Endodermal cell (in vitro differentiated cells): Measurements from ENCODE around the gene EMP1. TPM values are rescaled to one million over a fixed set of nuclear protein-coding genes. Genes with fewer than 3 reads are reported as not detected.

ENCODE experiments used
- DNase-seq: peaks from one replicate; pipeline ENCODE4 v3.0.0-alpha.2; 2017
- H3K27ac ChIP-seq: 2 replicates; pipeline ENCODE4 v1.5.1; 2013; ENCODE audit warnings: mild to moderate bottlenecking, low read depth, low read length, moderate library complexity
- H3K27me3 ChIP-seq: 2 replicates; pipeline ENCODE4 v1.6.1; 2013; ENCODE audit warnings: mild to moderate bottlenecking, low read length, moderate library complexity; ENCODE audit not compliant: insufficient read depth, control insufficient read depth, poor library complexity, severe bottlenecking
- H3K36me3 ChIP-seq: 2 replicates; pipeline ENCODE4 v1.7.0; 2013; ENCODE audit warnings: mild to moderate bottlenecking, low read length, moderate library complexity; ENCODE audit not compliant: control insufficient read depth, insufficient read depth
- H3K4me1 ChIP-seq: one replicate; pipeline ENCODE4 v1.7.0; 2013; ENCODE audit warnings: low read length; ENCODE audit not compliant: control insufficient read depth, insufficient read depth
- H3K4me3 ChIP-seq: 2 replicates; pipeline ENCODE4 v1.5.1; 2013; ENCODE audit warnings: mild to moderate bottlenecking, low read length, moderate library complexity
- H3K9ac ChIP-seq: 2 replicates; pipeline ENCODE4 v1.6.1; 2013; ENCODE audit warnings: mild to moderate bottlenecking, low read length, moderate library complexity; ENCODE audit not compliant: poor library complexity, severe bottlenecking; ENCODE audit errors: extremely low read depth
- H3K9me3 ChIP-seq: 2 replicates; pipeline ENCODE4 v1.6.1; 2013; ENCODE audit warnings: mild to moderate bottlenecking, low read length, moderate library complexity; ENCODE audit not compliant: control insufficient read depth
- H3K27ac Mint-ChIP-seq: 2 replicates; pipeline ENCODE4 v1.8.0; 2020; ENCODE audit warnings: mixed read lengths
- H3K27me3 Mint-ChIP-seq: 2 replicates; pipeline ENCODE4 v1.8.0; 2021; ENCODE audit warnings: mild to moderate bottlenecking, mixed read lengths; ENCODE audit not compliant: insufficient read depth
- H3K36me3 Mint-ChIP-seq: 2 replicates; pipeline ENCODE4 v1.8.0; 2020; ENCODE audit warnings: low read depth, mixed read lengths
- H3K4me1 Mint-ChIP-seq: 2 replicates; pipeline ENCODE4 v1.8.0; 2020; ENCODE audit warnings: mixed read lengths
- H3K4me3 Mint-ChIP-seq: 2 replicates; pipeline ENCODE4 v1.8.0; 2020; ENCODE audit warnings: mild to moderate bottlenecking, moderate library complexity, mixed read lengths
- H3K9me3 Mint-ChIP-seq: 2 replicates; pipeline ENCODE4 v1.8.0; 2020; ENCODE audit warnings: mild to moderate bottlenecking, mixed read lengths
- CTCF ChIP-seq: fragments of 200-600 bp; sonication (generic); conservative IDR thresholded peaks from 2 replicates; pipeline ENCODE4 v1.5.0; 2021; ENCODE audit warnings: antibody characterized with exemption, mild to moderate bottlenecking
- WGBS, 2 experiments: methylation state at CpG; one replicate each; pipeline versions ENCODE4 v1.1.5 to v1.1.7; 2013; ENCODE audit warnings: missing lambda C conversion rate in 2 of 2, mixed read lengths in 1 of 2; ENCODE audit not compliant: insufficient coverage in 1 of 2, insufficient read length in 1 of 2; 5-methylcytosine and 5-hydroxymethylcytosine counted together
- total RNA-seq, 2 donors: library from RNA; stranded (reverse); fragmentation: NEBNext Ultra II Directional in 1 of 2; extraction: Animal tissue kit (Norgen Biotek cat#: 25700) in 1 of 2; gene quantifications; 2 replicates in 1 of 2; 3 replicates in 1 of 2; pipeline ENCODE4 v1.2.1, GENCODE V29; 2021

Gene EMP1
- total RNA-seq, 2 donors from 2014 or later = 0.58 to 0.59 TPM

- Histone ChIP-seq H3K9ac (no peak overlapping the region), H3K27me3 (no peaks in the 10 kb centered on the region), H3K36me3 (no peaks in the 10 kb centered on the region), H3K4me1 (no peaks in the 10 kb centered on the region), H3K9me3 (no peaks in the 10 kb centered on the region), H3K4me3 (no peak overlapping the region), H3K27ac (no peak overlapping the region)
- Mint-ChIP-seq H3K36me3 (no peaks in the 10 kb centered on the region), H3K27ac (no peak overlapping the region), H3K9me3 (no peaks in the 10 kb centered on the region), H3K4me3 (no peak overlapping the region), H3K27me3 (peaks cover 20% of the 10 kb centered on the region), H3K4me1 (peaks cover 6% of the 10 kb centered on the region)
- no peak for DNase-seq
- WGBS, 2 experiments = 95 to 100% methylated on average over 2 to 7 of the region's 7 CpGs
- no peak for TF ChIP-seq CTCF
Measured at GRCh38 chr12:13198876-13199275, 2.4 kb downstream of the EMP1 start.

- H3K4me3 Mint-ChIP-seq = no peak overlapping the region
- WGBS, 2 experiments = 86 to 95% methylated on average over 1 to 2 of the region's 2 CpGs
Measured at GRCh38 chr12:13199592-13199991, 3.1 kb downstream of the EMP1 start.

GRCh38 chr12:13200841-13201240, 4.3 kb downstream of the EMP1 start:
- H3K9me3 Mint-ChIP-seq = no peaks in the 10 kb centered on the region

More at GRCh38 chr12:13199592-13199991, 3.1 kb downstream of the EMP1 start:
- Histone ChIP-seq H3K9ac (no peak overlapping the region), H3K27ac (no peak overlapping the region), H3K4me1 (no peaks in the 10 kb centered on the region), H3K36me3 (no peaks in the 10 kb centered on the region), H3K27me3 (no peaks in the 10 kb centered on the region), H3K9me3 (no peaks in the 10 kb centered on the region), H3K4me3 (no peak overlapping the region)
- H3K9me3 Mint-ChIP-seq = no peaks in the 10 kb centered on the region
- peaks cover 13% of the 10 kb centered on the region for H3K4me1 Mint-ChIP-seq
- TF ChIP-seq CTCF = no peak
- H3K36me3 Mint-ChIP-seq = no peaks in the 10 kb centered on the region
- H3K27me3 Mint-ChIP-seq = peaks cover 27% of the 10 kb centered on the region
- H3K27ac Mint-ChIP-seq = no peak overlapping the region
- no peak for DNase-seq

More at GRCh38 chr12:13200841-13201240, 4.3 kb downstream of the EMP1 start:
- no peak for TF ChIP-seq CTCF
- Histone ChIP-seq H3K9ac (no peak overlapping the region), H3K27ac (no peak overlapping the region), H3K27me3 (peaks cover 4% of the 10 kb centered on the region), H3K9me3 (no peaks in the 10 kb centered on the region), H3K4me1 (no peaks in the 10 kb centered on the region), H3K4me3 (no peak overlapping the region), H3K36me3 (no peaks in the 10 kb centered on the region)
- no peak for DNase-seq
- peaks cover 32% of the 10 kb centered on the region for H3K27me3 Mint-ChIP-seq
- H3K4me1 Mint-ChIP-seq = peaks cover 17% of the 10 kb centered on the region
- no peak overlapping the region for H3K27ac Mint-ChIP-seq
- 90 to 93% methylated on average over 7 to 8 of the region's 8 CpGs for WGBS, 2 experiments
- no peaks in the 10 kb centered on the region for H3K36me3 Mint-ChIP-seq
- H3K4me3 Mint-ChIP-seq = no peak overlapping the region
